GM12891 (cell line): Measurements from ENCODE around the gene ADGRG4.

Source experiments
- PAX5 ChIP-seq: IDR thresholded peaks from 2 replicates; pipeline ENCODE4 v1.6.1; 2011; ENCODE audit warnings: low read length, moderate library complexity, mild to moderate bottlenecking; ENCODE audit not compliant: insufficient read depth, severe bottlenecking
- POLR2A ChIP-seq: IDR thresholded peaks from 2 replicates; pipeline ENCODE4 v1.6.1; 2011; ENCODE audit warnings: low read depth, low read length, control low read depth
- POLR2AphosphoS5 ChIP-seq: IDR thresholded peaks from 2 replicates; pipeline ENCODE4 v1.6.1; 2011; ENCODE audit warnings: low read depth, low read length, control low read depth
- POU2F2 ChIP-seq: IDR thresholded peaks from 2 replicates; pipeline ENCODE4 v1.6.1; 2011; ENCODE audit warnings: low read depth, mild to moderate bottlenecking, control low read depth, low read length, moderate library complexity
- SPI1 ChIP-seq: IDR thresholded peaks from 2 replicates; pipeline ENCODE4 v1.6.1; 2011; ENCODE audit warnings: low read depth, low read length, control low read depth
- TAF1 ChIP-seq: IDR thresholded peaks from 2 replicates; pipeline ENCODE4 v1.6.1; 2011; ENCODE audit warnings: low read depth, low read length, control low read depth

GRCh38 chrX:136457303-136457917 is 156.6 kb downstream of the ADGRG4 start:
- no peak for TF ChIP-seq POLR2A
- TF ChIP-seq POLR2AphosphoS5: no peak
- no peak for TF ChIP-seq POU2F2
- TF ChIP-seq TAF1: no peak
- no peak for TF ChIP-seq SPI1
- TF ChIP-seq PAX5: no peak
